GM21576 (cell line): ENCODE data around the gene CUBN.

ENCODE experiments used
- ATAC-seq: cut with Tn5 transposase; IDR thresholded peaks from one replicate; pipeline ENCODE4 v1.9.1; 2021; ENCODE audit warnings: mild to moderate bottlenecking, moderate library complexity; ENCODE audit not compliant: unreplicated experiment

CUBN gene

DNA sequence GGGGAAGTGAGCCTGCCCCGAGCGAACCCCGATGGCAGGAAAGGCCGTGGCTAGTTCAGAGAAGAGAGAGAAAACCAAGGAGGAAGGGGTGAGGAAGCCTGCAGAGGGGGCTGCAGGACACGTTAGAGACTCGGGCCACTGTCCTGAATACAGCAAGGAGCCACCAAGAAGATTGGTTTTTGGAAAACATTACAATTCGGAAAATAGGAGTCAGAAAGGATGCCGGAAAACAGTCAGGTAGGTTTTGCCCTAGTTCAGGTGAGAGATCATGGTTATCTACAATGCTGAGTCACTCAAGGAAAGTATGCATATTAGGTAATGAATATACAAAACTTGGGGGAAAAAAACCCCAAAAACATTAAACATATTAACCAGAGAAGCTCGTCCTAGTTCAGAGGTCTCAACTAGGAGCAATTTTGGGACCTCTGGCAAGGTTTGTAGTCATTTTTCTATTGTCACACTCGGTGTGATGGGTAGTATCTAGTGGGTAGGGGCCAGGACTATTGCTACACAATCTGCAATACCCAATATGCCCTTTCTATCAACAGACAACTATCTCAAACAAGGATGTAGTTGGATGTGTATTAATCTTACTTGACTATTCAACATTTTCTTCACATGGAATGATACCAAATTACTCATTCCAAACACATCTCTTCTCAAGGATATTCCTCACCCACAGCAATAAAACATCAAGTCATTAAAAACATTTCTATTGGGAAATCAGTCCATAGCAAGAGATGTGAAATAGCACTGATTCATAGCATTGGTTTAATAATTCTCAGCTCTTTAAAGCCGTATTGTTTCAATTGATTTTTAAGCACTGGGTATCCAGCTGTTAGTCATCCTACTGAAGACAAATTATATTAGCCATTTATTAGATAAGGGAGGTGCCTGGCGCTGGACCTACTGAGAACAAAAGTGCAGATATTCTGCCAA is 238.0 kb downstream of the CUBN start:
- ATAC-seq: no peak

DNA sequence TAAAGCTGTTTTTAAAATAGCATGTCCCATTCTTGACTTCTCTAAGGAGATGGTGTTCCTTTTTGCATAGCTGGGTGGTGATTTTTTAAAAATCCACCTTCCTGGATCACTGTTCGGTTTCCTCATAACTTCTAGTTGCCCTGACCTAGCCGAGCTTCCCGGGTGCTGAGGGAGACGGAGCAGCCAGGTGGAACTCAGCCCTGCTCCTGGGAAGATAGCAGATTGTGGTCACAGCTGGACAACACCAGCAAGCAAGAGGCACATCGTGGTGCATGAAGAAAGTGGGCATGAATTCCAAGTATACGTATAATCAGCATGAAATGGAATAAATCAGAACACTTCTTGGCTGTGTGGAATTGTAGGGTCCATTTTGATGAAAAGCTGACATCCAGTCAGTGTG is 238.9 kb downstream of the CUBN start:
- ATAC-seq: no peak

DNA sequence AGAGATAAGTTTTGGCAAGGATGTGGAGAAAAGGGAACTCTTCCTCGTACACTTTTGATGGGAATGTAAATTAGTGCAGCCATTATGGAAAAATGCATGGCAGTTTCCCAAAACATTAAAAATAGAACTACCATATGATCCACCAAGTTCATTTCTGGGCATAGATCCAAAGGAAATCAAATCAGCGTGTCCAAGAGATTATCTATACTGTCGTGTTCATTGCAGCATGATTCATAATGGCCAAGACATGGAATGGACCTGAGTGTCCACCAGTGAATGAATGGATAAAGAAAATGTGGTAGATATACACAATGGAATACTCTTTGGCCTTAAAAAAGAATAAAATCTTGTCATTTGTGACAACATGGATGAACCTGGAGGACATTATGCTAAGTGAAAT is 242.0 kb downstream of the CUBN start:
- no peak for ATAC-seq

- no peak for ATAC-seq
Measured at GRCh38 chr10:16886031-16886430, 243.6 kb downstream of the CUBN start.

GRCh38 chr10:16884497-16884896 is 245.1 kb downstream of the CUBN start:
- no peak for ATAC-seq

DNA sequence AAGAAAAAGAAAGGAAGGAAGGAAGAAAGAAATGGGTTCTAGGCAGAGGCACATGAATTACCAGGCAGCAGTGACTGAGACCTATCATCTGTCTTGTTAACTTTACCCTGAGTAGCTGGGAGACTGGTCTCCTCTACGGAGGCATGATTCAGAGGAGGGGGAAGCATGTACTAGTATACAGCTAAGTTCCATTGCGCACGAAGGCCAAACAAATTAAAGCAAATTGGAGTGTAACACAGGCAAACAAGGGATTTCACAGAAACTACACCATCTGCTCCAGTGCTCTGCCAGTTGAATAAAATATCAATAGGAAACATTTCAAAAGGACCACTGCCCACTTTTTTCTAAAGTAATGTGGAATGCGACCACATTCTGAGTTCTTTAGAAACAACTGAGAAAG is 246.5 kb downstream of the CUBN start:
- no peak for ATAC-seq

DNA sequence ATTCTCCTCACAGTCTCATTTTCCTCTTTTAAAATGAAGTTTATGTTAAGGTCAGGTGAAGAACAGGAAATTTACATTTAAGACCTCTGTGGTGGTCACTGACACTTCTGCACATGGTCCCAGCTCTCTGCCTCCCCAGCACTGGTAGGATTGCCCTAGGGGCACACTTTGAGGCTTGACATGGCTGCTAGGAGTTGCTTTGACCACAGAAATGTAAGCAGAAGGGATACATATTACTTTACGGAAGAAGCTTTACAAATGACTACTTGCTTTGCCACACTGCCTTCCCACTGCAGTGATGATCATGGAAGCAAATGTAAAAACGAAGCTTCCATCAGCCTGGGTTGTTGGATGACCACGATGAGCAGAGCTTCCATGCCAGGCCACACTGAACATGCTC is 259.3 kb downstream of the CUBN start:
- ATAC-seq: no peak

DNA sequence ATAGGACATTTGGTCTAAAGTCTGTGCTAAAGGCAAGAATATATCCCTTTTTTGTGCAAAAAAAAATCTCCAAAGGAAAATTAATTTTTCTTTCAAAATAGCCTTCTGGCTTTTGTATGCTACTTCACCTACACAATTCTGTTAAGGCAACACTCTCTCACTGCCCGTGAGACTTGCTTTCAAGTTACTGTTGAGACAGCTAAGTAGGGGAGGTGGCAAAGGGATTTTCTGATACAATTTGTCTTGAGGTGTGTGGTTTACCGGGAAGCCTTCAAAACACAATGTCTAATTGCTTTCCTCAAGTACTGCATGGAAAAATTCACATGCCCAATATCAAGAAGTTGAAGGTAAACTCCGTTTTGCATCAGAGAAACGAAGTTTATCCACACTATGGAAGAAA is 261.6 kb downstream of the CUBN start:
- no peak for ATAC-seq

GRCh38 chr10:16867556-16867955 is 262.1 kb downstream of the CUBN start:
- ATAC-seq: no peak

- no peak for ATAC-seq
Measured at GRCh38 chr10:16866541-16867275, 262.9 kb downstream of the CUBN start.

- ATAC-seq: no peak
Measured at GRCh38 chr10:16865766-16866165, 263.8 kb downstream of the CUBN start.

- no peak for ATAC-seq
Measured at GRCh38 chr10:16863766-16864165, 265.8 kb downstream of the CUBN start.

DNA sequence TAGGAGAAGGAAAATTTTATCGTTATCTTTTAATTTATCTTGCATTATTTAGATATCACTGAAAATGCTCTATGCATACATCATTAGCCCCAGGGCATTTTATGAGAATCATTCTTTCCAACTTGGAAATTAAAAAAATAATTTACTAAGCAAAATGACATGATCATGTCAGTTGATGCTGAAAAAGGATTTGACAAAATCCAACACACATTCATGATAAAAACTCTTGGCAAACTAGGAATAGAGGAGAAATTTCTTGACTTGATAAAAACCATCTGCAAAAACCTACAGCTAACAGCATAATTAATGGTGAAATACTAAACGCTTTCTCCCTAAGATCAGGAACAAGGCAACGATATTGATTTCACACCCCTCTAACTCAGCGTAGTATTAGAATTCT is 272.2 kb downstream of the CUBN start:
- no peak for ATAC-seq

DNA sequence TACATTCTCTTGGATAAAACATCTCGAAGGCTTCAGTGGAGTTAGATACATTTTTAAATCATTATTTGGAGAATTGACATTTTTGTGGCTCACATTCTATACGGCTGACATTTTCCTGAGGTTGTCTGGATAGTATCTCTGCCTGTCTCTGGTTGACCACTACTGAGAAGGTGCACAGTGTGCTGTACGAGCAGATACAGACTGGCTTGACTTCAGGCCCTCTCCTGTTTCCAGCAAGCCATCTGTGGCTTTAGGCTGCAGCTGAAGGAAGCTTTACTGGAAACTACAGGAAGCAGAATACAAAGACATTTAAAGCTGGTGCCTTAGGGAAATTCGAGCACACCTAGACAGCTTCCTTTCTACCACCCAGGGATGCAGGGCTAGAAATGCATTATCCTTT is 273.0 kb downstream of the CUBN start:
- ATAC-seq: no peak

GRCh38 chr10:16856092-16856491 is 273.5 kb downstream of the CUBN start:
- ATAC-seq: no peak

GRCh38 chr10:16854623-16855022 is 275.0 kb downstream of the CUBN start:
- no peak for ATAC-seq

DNA sequence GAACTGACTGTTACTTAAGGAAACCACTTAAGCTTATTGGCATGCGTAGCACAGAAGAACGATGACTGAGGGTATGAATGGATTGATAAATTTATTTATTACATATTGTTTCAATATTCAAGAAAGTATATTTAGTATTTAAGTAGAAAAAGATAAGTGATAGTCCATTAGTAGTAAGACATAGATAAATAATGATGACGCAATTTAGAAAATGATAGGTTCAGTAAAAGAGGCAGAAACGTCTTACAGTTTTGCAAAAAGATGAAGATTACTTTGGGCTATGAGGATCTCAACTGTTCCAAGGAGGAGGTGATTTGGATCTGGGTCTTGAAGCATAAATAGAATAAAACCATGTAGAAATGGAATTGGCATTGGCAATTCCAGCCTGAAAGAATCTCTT is 275.8 kb downstream of the CUBN start:
- no peak for ATAC-seq

DNA sequence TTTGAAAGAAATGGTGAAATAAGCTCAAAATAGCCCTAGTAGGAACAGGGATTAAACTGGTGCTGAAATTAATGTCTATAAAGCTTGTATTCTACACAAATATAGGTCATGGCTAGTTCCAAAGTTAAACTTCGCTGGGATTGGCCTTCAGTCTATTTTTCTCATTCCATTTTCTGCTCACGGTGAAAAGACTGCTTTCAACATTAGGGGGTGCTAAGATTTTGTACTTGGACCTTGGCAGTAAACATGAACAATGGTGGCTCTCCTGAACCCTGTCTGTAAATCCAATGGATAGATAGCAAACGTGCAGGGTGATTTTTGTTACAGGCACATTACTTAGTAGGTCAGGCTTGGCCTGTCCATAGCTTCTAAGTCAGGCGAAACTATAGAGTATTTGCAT is 276.4 kb downstream of the CUBN start:
- no peak for ATAC-seq

DNA sequence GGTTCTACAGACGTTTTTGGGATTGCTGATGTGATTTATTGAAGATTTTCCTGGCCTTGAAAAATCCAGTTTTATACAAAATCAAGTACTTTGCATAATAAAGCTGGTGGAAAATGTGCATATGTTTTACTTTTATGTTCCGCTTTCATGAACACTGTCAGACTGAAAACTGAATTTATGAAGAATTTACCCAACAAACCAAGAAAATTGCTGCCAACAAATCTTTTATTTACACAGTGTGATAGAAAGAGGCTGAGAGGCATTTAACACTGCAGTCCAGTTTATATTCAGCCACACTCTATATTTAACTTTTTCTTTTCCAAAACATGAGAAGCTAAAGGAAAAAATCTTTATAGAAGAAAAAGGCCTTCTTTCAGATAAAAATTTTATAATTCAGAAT is 277.0 kb downstream of the CUBN start:
- no peak for ATAC-seq

DNA sequence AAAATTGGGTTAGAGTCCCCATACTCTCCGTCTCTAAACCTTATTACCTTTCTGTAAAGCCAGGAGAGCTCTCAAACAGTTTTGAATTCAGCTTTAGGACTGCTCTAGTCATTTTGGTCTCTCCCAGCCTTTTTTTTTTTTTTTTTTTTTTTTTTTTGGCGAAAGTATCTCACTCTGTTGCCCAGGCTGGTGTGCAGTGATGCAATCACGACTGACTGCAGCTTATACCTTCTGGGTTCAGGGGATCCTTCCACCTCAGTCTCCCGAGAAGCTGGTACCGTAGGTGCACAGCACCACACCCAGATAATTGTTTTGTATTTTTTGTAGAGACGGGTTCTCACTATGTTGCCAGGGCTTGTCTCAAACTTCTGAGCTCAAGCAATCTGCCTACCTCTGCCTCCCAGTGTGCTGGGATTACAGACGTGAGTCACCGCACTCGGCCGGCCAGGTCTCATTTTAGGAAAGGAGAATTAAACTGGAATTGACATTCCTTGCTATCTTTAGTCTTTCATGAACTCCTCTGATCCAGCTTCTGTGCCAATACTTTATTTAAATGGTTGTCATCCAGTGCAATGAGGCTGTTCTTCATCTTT is 281.0 kb downstream of the CUBN start:
- ATAC-seq: no peak

- ATAC-seq: no peak
Measured at GRCh38 chr10:16847644-16848043, 282.0 kb downstream of the CUBN start.

DNA sequence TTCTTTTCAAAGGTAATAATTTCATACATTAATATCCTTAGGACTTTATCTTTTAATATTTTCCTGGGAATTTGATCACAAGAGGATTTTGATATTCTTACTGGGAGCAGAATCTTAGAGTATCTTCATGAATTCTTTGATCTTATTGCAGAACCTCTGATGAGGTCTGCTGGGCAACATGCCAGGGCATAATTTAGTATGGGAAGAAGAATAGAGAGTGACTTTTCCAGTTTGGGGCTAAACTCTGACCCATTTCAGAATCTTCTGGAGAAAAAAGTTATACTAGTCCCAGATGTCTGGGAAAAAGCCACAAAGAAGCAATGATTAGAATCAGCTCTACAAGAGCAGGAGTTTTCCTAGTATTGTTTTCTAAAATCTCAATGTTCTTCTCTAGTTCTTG is 284.4 kb downstream of the CUBN start:
- no peak for ATAC-seq
